Nephron progenitor cell (in vitro differentiated cells): Measurements from ENCODE around the gene MCM9.

Experiments
- DNase-seq: peaks from one replicate; pipeline ENCODE4 v3.0.0; 2021
- H3K27ac Mint-ChIP-seq: 2 replicates; pipeline ENCODE4 v1.8.0; 2021; ENCODE audit warnings: mild to moderate bottlenecking, moderate library complexity, mixed read lengths
- H3K27me3 Mint-ChIP-seq: 2 replicates; pipeline ENCODE4 v1.8.0; 2021; ENCODE audit warnings: mild to moderate bottlenecking, low read depth, mixed read lengths; ENCODE audit not compliant: poor library complexity
- H3K36me3 Mint-ChIP-seq: 2 replicates; pipeline ENCODE4 v1.8.0; 2021; ENCODE audit warnings: low read depth, mixed read lengths
- H3K4me1 Mint-ChIP-seq: 2 replicates; pipeline ENCODE4 v1.8.0; 2021; ENCODE audit warnings: mixed read lengths
- H3K4me3 Mint-ChIP-seq: 2 replicates; pipeline ENCODE4 v1.8.0; 2021; ENCODE audit warnings: mild to moderate bottlenecking, moderate library complexity, mixed read lengths
- H3K9me3 Mint-ChIP-seq: 2 replicates; pipeline ENCODE4 v1.8.0; 2021; ENCODE audit warnings: mild to moderate bottlenecking, moderate library complexity, mixed read lengths
- TF ChIP-seq, protein P1 (sequence below): fragments of 200-600 bp; sonication (generic); IDR thresholded peaks from 2 replicates; pipeline ENCODE4 v1.5.0; 2021; ENCODE audit warnings: antibody characterized with exemption

MCM9 gene

DNA sequence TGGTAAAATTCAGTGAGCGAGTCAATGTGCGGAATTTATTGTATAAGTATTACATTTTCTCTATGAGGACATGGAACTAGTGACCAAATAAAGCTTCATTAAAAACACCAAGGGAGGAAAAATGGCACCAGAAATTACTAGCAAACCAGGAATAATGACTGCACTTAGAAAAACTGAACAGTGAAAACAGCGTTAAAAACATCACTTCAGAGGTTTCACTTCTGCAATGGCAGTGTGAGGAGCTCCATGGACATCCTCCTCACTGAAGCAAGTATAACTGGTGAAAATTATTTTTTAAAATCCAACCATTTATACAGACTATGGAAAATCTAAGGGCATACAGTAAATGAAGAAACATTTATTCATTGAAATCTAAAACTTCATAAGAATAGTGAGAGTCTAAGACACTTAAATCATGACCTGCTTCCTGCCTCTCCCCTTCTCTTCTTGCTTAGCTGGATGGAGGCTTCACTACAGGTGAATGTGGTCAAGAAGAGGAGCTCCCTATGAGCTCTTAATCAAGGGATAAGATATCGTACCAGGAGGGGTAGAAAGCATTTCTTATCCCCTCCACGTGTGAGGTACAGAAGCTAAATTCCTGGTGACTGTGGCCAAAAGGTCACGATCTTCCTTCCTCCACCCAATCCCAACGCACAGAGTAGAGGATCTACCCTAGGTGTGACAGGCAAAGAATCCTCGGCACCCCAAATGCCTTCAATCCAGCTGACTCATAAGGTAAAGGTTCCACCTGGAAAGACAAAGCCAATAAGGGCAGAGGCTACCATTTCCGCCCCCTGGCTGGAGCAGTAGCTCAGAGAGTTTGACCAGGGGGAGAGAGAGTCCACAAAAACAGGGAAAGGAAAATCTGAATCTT is 53.3 kb downstream of the MCM9 start:
- TF ChIP-seq, protein P1, sequence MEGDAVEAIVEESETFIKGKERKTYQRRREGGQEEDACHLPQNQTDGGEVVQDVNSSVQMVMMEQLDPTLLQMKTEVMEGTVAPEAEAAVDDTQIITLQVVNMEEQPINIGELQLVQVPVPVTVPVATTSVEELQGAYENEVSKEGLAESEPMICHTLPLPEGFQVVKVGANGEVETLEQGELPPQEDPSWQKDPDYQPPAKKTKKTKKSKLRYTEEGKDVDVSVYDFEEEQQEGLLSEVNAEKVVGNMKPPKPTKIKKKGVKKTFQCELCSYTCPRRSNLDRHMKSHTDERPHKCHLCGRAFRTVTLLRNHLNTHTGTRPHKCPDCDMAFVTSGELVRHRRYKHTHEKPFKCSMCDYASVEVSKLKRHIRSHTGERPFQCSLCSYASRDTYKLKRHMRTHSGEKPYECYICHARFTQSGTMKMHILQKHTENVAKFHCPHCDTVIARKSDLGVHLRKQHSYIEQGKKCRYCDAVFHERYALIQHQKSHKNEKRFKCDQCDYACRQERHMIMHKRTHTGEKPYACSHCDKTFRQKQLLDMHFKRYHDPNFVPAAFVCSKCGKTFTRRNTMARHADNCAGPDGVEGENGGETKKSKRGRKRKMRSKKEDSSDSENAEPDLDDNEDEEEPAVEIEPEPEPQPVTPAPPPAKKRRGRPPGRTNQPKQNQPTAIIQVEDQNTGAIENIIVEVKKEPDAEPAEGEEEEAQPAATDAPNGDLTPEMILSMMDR = no peak
- H3K4me3 Mint-ChIP-seq = no peak overlapping the region
- H3K27ac Mint-ChIP-seq = no peak overlapping the region
- peaks cover 16% of the 10 kb centered on the region for H3K36me3 Mint-ChIP-seq
- no peaks in the 10 kb centered on the region for H3K4me1 Mint-ChIP-seq
- no peaks in the 10 kb centered on the region for H3K27me3 Mint-ChIP-seq
- DNase-seq = no peak
- peaks cover 4% of the 10 kb centered on the region for H3K9me3 Mint-ChIP-seq

DNA sequence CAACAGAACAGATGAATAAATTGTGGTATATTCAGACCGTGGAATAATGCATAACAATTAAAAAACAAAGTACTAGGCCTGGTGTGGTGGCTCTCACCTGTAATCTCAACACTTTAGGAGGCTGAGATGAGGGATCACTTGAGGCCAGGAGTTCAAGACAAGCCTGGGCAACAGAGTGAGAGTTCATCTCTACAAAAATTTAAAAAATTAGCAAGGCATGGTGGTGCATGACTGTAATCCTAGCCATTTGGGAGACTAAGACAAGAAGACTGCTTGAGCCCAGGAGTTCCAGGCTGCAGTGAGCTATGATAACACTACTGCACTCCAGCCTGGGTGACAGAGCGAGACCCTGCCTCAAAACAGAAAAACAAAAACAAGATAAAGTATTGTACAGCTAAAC is 57.2 kb downstream of the MCM9 start:
- Mint-ChIP-seq H3K4me3 (no peak overlapping the region), H3K4me1 (no peaks in the 10 kb centered on the region), H3K9me3 (no peaks in the 10 kb centered on the region), H3K27ac (no peak overlapping the region), H3K27me3 (no peaks in the 10 kb centered on the region), H3K36me3 (peaks cover 10% of the 10 kb centered on the region)
- no peak for DNase-seq
- TF ChIP-seq, protein P1 = no peak

DNA sequence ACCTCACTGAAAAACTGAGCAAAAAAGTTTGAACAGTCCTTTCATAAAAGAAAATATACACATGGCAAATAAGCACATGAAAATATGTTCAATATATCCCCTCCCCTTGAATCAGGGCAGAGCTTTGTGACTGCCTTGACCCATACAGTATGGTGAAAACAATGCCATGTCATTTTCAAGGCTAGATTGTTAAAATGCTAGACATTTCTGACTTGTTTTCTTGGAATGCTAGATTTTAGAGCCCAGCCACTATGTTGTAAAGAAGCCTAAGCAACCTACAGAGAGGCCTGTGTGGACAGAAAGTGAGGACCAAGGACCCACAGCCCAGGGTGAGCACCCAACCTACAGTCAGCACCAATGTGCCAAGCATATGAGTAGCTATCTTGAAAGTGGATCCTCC is 58.1 kb downstream of the MCM9 start:
- DNase-seq = no peak
- no peak overlapping the region for H3K4me3 Mint-ChIP-seq
- H3K36me3 Mint-ChIP-seq = peaks cover 12% of the 10 kb centered on the region
- no peaks in the 10 kb centered on the region for H3K4me1 Mint-ChIP-seq
- TF ChIP-seq, protein P1 = no peak
- peaks cover under 1% of the 10 kb centered on the region for H3K27me3 Mint-ChIP-seq
- H3K9me3 Mint-ChIP-seq = no peaks in the 10 kb centered on the region
- no peak overlapping the region for H3K27ac Mint-ChIP-seq

DNA sequence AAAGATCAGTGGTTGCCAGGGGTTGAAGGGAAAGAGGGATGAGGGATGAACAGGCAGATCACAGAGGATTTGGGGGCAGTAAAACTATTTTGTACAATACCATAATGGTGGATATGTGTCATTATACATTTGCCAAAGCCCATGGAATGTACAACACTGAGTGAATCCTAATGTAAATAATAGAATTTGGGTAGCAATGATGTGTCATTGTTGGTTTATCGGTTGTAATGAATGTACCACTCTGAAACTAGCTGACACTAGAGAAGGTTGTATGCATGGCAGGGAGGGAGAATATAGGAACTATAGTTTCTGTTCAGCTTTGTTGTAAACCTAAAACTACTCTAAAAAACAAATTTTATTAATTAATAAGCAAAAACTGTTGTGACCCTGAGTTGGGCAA is 58.8 kb downstream of the MCM9 start:
- no peaks in the 10 kb centered on the region for H3K4me1 Mint-ChIP-seq
- H3K9me3 Mint-ChIP-seq = peaks cover 6% of the 10 kb centered on the region
- H3K27me3 Mint-ChIP-seq = peaks cover 3% of the 10 kb centered on the region
- TF ChIP-seq, protein P1 = no peak
- no peak overlapping the region for H3K27ac Mint-ChIP-seq
- DNase-seq = no peak
- H3K4me3 Mint-ChIP-seq = no peak overlapping the region
- H3K36me3 Mint-ChIP-seq = peaks cover 18% of the 10 kb centered on the region

DNA sequence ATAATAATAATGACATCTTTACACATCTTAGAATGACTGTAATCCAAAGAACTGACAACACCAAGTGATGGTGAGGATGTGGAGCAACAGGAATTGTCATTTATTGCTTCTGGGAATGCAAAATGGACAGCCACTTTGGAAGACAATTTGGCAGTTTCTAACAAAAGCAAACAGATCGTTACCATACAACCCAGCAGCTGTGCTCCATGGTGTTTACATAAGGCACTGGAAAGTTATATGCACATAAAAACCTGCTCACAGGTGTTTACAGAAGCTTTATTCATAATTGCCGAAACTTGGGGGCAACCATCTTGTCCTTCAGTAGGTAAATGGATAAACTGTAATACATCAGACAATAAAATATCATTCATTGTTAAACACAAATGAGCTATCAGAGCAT is 59.3 kb downstream of the MCM9 start:
- peaks cover 23% of the 10 kb centered on the region for H3K36me3 Mint-ChIP-seq
- no peak overlapping the region for H3K27ac Mint-ChIP-seq
- H3K4me1 Mint-ChIP-seq = no peaks in the 10 kb centered on the region
- H3K27me3 Mint-ChIP-seq = peaks cover 3% of the 10 kb centered on the region
- H3K9me3 Mint-ChIP-seq = peaks cover 10% of the 10 kb centered on the region
- TF ChIP-seq, protein P1 = no peak
- H3K4me3 Mint-ChIP-seq = no peak overlapping the region
- DNase-seq = no peak

DNA sequence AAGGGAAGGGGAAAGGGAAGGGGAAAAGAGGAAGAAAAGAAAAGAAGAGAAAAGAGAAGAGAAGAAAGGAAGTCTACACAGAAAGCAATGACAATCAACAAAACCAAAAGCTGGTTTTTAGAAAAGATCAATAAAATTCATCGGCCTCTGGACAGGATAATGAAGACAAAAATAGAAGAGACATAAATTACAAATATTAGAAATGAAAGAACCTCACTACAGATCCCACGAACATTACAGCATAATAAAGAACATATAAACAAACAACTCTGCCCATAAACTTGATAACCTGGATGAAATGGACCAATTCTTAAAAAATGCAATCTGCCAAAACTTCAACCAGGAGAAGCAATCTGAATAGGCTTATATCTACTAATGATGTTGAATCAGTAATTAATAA is 61.7 kb downstream of the MCM9 start:
- TF ChIP-seq, protein P1 = no peak
- H3K4me3 Mint-ChIP-seq = no peak overlapping the region
- no peaks in the 10 kb centered on the region for H3K4me1 Mint-ChIP-seq
- peaks cover 31% of the 10 kb centered on the region for H3K9me3 Mint-ChIP-seq
- DNase-seq = no peak
- no peak overlapping the region for H3K27ac Mint-ChIP-seq
- H3K36me3 Mint-ChIP-seq = peaks cover 37% of the 10 kb centered on the region
- H3K27me3 Mint-ChIP-seq = peaks cover 3% of the 10 kb centered on the region
